Endothelial cell (in vitro differentiated cells): Measurements from ENCODE around the gene PPP2R2C. TPM values are rescaled to one million over a fixed set of nuclear protein-coding genes. Genes with fewer than 3 reads are reported as not detected.

Experiments used
- DNase-seq: peaks from one replicate; pipeline ENCODE4 v3.0.0; 2021; ENCODE audit warnings: low spot score
- H3K27ac Mint-ChIP-seq: one replicate; pipeline ENCODE4 v1.8.0; 2021; ENCODE audit warnings: mixed read lengths, inconsistent platforms; ENCODE audit not compliant: unreplicated experiment
- H3K27me3 Mint-ChIP-seq: one replicate; pipeline ENCODE4 v1.8.0; 2021; ENCODE audit warnings: mild to moderate bottlenecking, moderate library complexity, mixed read lengths, inconsistent platforms; ENCODE audit not compliant: unreplicated experiment
- H3K36me3 Mint-ChIP-seq: one replicate; pipeline ENCODE4 v1.8.0; 2021; ENCODE audit warnings: mild to moderate bottlenecking, low read depth, mixed read lengths, inconsistent platforms; ENCODE audit not compliant: unreplicated experiment
- H3K4me1 Mint-ChIP-seq: one replicate; pipeline ENCODE4 v1.8.0; 2021; ENCODE audit warnings: mild to moderate bottlenecking, mixed read lengths, inconsistent platforms; ENCODE audit not compliant: unreplicated experiment
- H3K4me3 Mint-ChIP-seq: one replicate; pipeline ENCODE4 v1.8.0; 2021; ENCODE audit warnings: mild to moderate bottlenecking, mixed read lengths, inconsistent platforms; ENCODE audit not compliant: unreplicated experiment
- H3K9me3 Mint-ChIP-seq: one replicate; pipeline ENCODE4 v1.8.0; 2021; ENCODE audit warnings: mixed read lengths, inconsistent platforms; ENCODE audit not compliant: unreplicated experiment
- total RNA-seq: library from RNA; stranded (reverse); fragmentation: NEBNext Ultra II Directional; extraction: Animal tissue kit (Norgen Biotek cat#: 25700); gene quantifications from one replicate; pipeline ENCODE4 v1.2.1, GENCODE V29; 2021; ENCODE audit not compliant: unreplicated experiment
- TF ChIP-seq, protein P1 (sequence below): fragments of 200-600 bp; sonication (generic); IDR thresholded peaks from one replicate; pipeline ENCODE4 v1.5.0; 2021; ENCODE audit warnings: antibody characterized with exemption; ENCODE audit not compliant: unreplicated experiment

Gene PPP2R2C
- total RNA-seq, 1 donor from 2014 or later = 1.7 TPM

DNA sequence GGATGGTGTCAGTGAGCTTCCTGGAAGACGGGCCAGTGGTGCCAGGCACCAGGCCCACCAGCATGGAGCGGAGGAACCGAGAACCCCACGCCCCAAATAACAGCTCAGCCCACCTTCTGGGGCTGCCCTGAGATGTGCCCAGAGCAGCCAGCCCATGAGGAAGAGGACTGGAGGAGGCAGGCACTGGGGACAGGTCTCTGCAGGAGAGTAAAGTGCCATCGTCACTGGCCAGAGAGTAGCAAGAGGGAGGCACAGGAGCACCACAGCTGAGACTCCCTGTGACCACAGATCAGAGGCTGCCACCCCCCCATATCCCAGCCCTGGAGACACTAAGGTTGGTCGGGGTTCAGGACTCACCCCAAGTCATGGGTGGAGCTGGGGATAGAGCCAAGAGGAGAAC is 63.0 kb downstream of the PPP2R2C start:
- Mint-ChIP-seq H3K36me3 (no peaks in the 10 kb centered on the region), H3K27me3 (no peaks in the 10 kb centered on the region), H3K27ac (no peak overlapping the region), H3K4me3 (no peak overlapping the region), H3K9me3 (no peaks in the 10 kb centered on the region), H3K4me1 (peaks cover 4% of the 10 kb centered on the region)
- TF ChIP-seq, protein P1, sequence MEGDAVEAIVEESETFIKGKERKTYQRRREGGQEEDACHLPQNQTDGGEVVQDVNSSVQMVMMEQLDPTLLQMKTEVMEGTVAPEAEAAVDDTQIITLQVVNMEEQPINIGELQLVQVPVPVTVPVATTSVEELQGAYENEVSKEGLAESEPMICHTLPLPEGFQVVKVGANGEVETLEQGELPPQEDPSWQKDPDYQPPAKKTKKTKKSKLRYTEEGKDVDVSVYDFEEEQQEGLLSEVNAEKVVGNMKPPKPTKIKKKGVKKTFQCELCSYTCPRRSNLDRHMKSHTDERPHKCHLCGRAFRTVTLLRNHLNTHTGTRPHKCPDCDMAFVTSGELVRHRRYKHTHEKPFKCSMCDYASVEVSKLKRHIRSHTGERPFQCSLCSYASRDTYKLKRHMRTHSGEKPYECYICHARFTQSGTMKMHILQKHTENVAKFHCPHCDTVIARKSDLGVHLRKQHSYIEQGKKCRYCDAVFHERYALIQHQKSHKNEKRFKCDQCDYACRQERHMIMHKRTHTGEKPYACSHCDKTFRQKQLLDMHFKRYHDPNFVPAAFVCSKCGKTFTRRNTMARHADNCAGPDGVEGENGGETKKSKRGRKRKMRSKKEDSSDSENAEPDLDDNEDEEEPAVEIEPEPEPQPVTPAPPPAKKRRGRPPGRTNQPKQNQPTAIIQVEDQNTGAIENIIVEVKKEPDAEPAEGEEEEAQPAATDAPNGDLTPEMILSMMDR = no peak
- no peak for DNase-seq

DNA sequence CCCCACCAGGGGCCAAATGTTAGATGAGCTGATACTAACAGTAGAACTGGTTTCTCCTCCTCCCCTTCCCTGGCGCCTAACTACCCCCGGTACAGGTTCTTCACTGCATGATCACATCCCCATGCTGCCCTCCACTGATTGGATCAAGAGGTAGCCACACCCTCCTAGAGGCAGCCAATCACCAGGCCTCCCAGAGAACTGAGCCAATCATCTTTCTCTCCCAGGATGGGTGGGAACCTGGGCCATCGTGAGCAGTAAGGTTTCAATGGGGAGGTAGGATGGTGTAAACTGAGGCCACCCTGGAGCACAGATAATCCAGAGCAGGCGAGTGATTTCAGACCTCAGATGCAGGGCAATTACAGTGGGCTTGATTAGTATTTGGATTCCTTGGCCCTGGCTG is 64.2 kb downstream of the PPP2R2C start:
- TF ChIP-seq, protein P1 = no peak
- no peaks in the 10 kb centered on the region for H3K36me3 Mint-ChIP-seq
- no peak for DNase-seq
- H3K27me3 Mint-ChIP-seq = no peaks in the 10 kb centered on the region
- H3K9me3 Mint-ChIP-seq = no peaks in the 10 kb centered on the region
- peaks cover 4% of the 10 kb centered on the region for H3K4me1 Mint-ChIP-seq
- no peak overlapping the region for H3K4me3 Mint-ChIP-seq
- H3K27ac Mint-ChIP-seq = no peak overlapping the region

DNA sequence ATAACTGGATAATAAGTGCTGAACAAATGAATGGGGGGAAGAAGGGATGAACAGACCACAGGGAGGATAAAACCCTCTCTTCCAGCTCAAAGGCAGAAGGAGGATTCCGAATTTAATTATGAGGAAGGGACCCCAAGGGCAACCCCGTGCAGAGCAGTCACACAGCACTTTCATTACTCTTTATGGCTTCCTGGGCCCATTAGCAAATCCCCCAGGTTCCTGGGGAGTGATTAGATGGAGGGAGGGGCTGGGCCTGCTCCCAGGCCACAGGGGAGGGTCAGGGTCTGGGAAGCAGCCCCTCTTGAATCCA is 67.1 kb downstream of the PPP2R2C start:
- no peaks in the 10 kb centered on the region for H3K9me3 Mint-ChIP-seq
- peaks cover 4% of the 10 kb centered on the region for H3K4me1 Mint-ChIP-seq
- TF ChIP-seq, protein P1 = no peak
- no peak overlapping the region for H3K4me3 Mint-ChIP-seq
- H3K36me3 Mint-ChIP-seq = no peaks in the 10 kb centered on the region
- H3K27ac Mint-ChIP-seq = no peak overlapping the region
- DNase-seq = no peak
- H3K27me3 Mint-ChIP-seq = no peaks in the 10 kb centered on the region

DNA sequence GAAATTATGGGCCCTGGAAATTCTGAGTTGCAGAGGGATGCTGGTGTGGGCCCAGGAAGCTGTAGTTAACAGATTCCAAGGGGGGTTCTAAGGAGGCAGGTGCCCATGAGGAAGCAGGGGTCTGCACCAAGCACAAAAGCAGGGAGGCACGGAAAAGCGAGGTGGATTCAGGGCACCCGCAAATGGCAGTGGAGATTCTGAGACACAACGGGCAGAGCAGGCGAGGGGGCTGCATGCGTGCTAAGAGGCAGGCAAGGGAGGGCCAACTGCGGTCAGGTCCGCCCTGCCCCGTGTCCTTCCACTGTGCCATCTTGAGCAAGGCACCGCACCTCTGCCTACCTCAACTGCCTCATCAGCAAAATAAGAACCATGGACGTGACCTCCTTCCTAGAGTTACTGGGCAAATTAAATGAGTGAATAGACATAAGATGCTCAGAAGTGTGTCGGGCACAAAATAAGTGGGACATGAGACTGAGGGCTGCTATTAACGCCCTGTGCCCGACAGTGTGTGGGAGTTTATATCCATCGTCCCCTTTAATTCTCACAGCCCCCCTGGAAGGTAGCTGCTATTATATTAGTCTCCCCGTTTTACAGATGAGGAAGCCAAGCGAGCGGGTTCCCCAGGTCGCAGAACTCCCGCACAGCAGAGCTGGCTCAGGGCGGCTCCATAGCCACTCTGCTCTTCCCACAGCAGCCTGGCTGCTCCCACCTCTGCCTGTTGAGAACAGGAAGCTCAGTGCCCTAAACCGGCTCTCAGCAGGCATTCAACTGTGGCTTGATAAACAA is 67.6 kb downstream of the PPP2R2C start:
- no peak for DNase-seq
- H3K9me3 Mint-ChIP-seq = no peaks in the 10 kb centered on the region
- peaks cover 4% of the 10 kb centered on the region for H3K4me1 Mint-ChIP-seq
- H3K27ac Mint-ChIP-seq = no peak overlapping the region
- H3K36me3 Mint-ChIP-seq = no peaks in the 10 kb centered on the region
- H3K27me3 Mint-ChIP-seq = no peaks in the 10 kb centered on the region
- H3K4me3 Mint-ChIP-seq = no peak overlapping the region
- TF ChIP-seq, protein P1 = no peak

DNA sequence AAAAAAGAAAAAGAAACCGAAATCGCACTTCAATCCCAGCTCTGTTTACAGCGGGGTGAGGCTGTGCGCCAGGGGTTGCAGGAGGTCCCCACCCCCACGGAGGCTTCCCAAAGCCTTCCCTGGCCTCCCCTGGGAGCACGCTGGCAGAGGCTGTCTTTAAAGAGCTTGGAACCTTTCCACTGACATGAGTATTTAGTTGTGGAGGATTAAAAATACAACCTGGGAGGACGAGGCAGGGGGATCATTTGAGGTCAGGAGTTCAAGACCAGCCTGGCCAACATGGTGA is 69.1 kb downstream of the PPP2R2C start:
- TF ChIP-seq, protein P1 = no peak
- Mint-ChIP-seq H3K9me3 (no peaks in the 10 kb centered on the region), H3K4me1 (peaks cover 4% of the 10 kb centered on the region), H3K36me3 (no peaks in the 10 kb centered on the region), H3K27me3 (no peaks in the 10 kb centered on the region), H3K27ac (no peak overlapping the region), H3K4me3 (no peak overlapping the region)
- DNase-seq = no peak
